GM19438 (cell line): ENCODE measurements around the gene TMEM25.
"Not testable (repeated sequence)": the region's sequence is repeated elsewhere in the genome, so short reads cannot be mapped to it uniquely, and the experiment has no call there.

Experiments used
- ATAC-seq: cut with Tn5 transposase; IDR thresholded peaks from one replicate; pipeline ENCODE4 v1.9.1; 2021; ENCODE audit warnings: low read depth; ENCODE audit not compliant: unreplicated experiment

The TMEM25 gene

DNA sequence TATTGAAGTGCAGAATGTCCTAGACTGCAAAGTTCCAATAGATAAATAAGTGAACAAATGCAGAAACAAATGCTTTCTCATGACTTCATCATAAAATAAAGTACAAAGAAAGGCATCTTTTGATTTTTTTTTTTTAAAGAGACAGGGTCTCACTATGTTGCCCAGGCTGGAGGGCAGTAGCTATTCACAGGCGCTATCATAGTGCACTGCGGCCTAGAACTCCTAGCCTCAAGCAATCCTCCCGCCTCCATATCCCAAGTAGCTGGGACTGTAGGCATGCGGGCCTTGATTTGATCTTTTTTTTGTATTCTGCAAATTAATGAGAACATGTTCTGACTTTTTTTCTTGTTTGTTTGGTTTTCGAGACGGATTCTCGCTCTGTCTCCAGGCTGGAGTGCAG lies 43.6 kb downstream of the TMEM25 start:
- no peak for ATAC-seq

- ATAC-seq, result not testable (repeated sequence)
Observed at GRCh38 chr11:118577995-118578394, 47.0 kb downstream of the TMEM25 start.

- no peak for ATAC-seq
Observed at GRCh38 chr11:118581057-118581456, 50.1 kb downstream of the TMEM25 start.
